WTC11 (cell line): ENCODE results near the gene TAF1D. TPM values are rescaled to one million over a fixed set of nuclear protein-coding genes. Genes with fewer than 3 reads are reported as not detected.

Experiments
- ATF6 ChIP-seq: sonication (generic); formaldehyde crosslinking; IDR thresholded peaks from 2 replicates; pipeline ENCODE4 v1.8.1; 2023; ENCODE audit warnings: mild to moderate bottlenecking, missing genetic modification reagents
- CBFB ChIP-seq: sonication (generic); formaldehyde crosslinking; IDR thresholded peaks from 2 replicates; pipeline ENCODE4 v1.8.1; 2022; ENCODE audit warnings: mild to moderate bottlenecking, low read depth, missing genetic modification reagents
- CREB1 ChIP-seq: sonication (generic); formaldehyde crosslinking; IDR thresholded peaks from 2 replicates; pipeline ENCODE4 v1.8.0; 2023; ENCODE audit warnings: mild to moderate bottlenecking, missing genetic modification reagents
- E2F1 ChIP-seq: sonication (generic); formaldehyde crosslinking; IDR thresholded peaks from 2 replicates; pipeline ENCODE4 v1.8.0; 2022; ENCODE audit warnings: mild to moderate bottlenecking, missing genetic modification reagents
- GRHL2 ChIP-seq: fragments of 250-450 bp; sonication (Bioruptor Pico); IDR thresholded peaks from 2 replicates; pipeline ENCODE4 v1.8.0; 2022; ENCODE audit warnings: mild to moderate bottlenecking, moderate library complexity; ENCODE audit not compliant: insufficient replicate concordance, severe bottlenecking
- JUN ChIP-seq: sonication (generic); formaldehyde crosslinking; IDR thresholded peaks from 2 replicates; pipeline ENCODE4 v1.8.0; 2023; ENCODE audit warnings: mild to moderate bottlenecking, missing genetic modification reagents
- MLX ChIP-seq: sonication (generic); formaldehyde crosslinking; IDR thresholded peaks from 2 replicates; pipeline ENCODE4 v1.8.1; 2023; ENCODE audit warnings: mild to moderate bottlenecking, missing genetic modification reagents, moderate library complexity
- NFATC4 ChIP-seq: fragments of 250-450 bp; sonication (Bioruptor Pico); IDR thresholded peaks from 2 replicates; pipeline ENCODE4 v1.9.0; 2021; ENCODE audit warnings: mild to moderate bottlenecking
- OVOL2 ChIP-seq: fragments of 250-450 bp; sonication (Bioruptor Pico); IDR thresholded peaks from 2 replicates; pipeline ENCODE4 v1.9.0; 2021; ENCODE audit warnings: mild to moderate bottlenecking, borderline replicate concordance
- SMAD3 ChIP-seq: sonication (generic); formaldehyde crosslinking; IDR thresholded peaks from 2 replicates; pipeline ENCODE4 v1.8.0; 2022; ENCODE audit warnings: missing genetic modification reagents, mild to moderate bottlenecking, borderline replicate concordance
- SMAD4 ChIP-seq: sonication (generic); formaldehyde crosslinking; IDR thresholded peaks from 2 replicates; pipeline ENCODE4 v1.8.0; 2022; ENCODE audit warnings: mild to moderate bottlenecking, missing genetic modification reagents
- TEAD4 ChIP-seq: sonication (generic); formaldehyde crosslinking; IDR thresholded peaks from 2 replicates; pipeline ENCODE4 v1.8.0; 2022; ENCODE audit warnings: mild to moderate bottlenecking, missing genetic modification reagents
- USF1 ChIP-seq: sonication (generic); formaldehyde crosslinking; IDR thresholded peaks from 2 replicates; pipeline ENCODE4 v1.8.0; 2022; ENCODE audit warnings: mild to moderate bottlenecking, missing genetic modification reagents
- ZNF138 ChIP-seq: sonication (generic); formaldehyde crosslinking; conservative IDR thresholded peaks from 2 replicates; pipeline ENCODE4 v1.8.1; 2022; ENCODE audit warnings: mild to moderate bottlenecking, moderate library complexity, missing genetic modification reagents
- ZNF396 ChIP-seq: fragments of 250-450 bp; sonication (Bioruptor Pico); IDR thresholded peaks from 2 replicates; pipeline ENCODE4 v1.8.0; 2021; ENCODE audit warnings: mild to moderate bottlenecking, moderate library complexity, borderline replicate concordance
- ZNF416 ChIP-seq: fragments of 250-450 bp; sonication (Bioruptor Pico); IDR thresholded peaks from 2 replicates; pipeline ENCODE4 v1.9.0; 2021; ENCODE audit warnings: mild to moderate bottlenecking, inconsistent platforms
- ZNF425 ChIP-seq: fragments of 250-450 bp; sonication (Bioruptor Pico); conservative IDR thresholded peaks from 2 replicates; pipeline ENCODE4 v1.9.0; 2021; ENCODE audit warnings: mild to moderate bottlenecking
- total RNA-seq: library from RNA; stranded (reverse); gene quantifications from 3 replicates; pipeline ENCODE4 v1.2.3, GENCODE V29; 2021
- TF ChIP-seq, protein P1 (sequence below): fragments of 250-450 bp; sonication (Bioruptor Pico); IDR thresholded peaks from 2 replicates; pipeline ENCODE4 v1.8.0; 2021; ENCODE audit warnings: mild to moderate bottlenecking
- TF ChIP-seq, protein P2 (sequence below): fragments of 250-450 bp; sonication (Bioruptor Pico); IDR thresholded peaks from 2 replicates; pipeline ENCODE4 v1.9.0; 2021; ENCODE audit warnings: mild to moderate bottlenecking, borderline replicate concordance
- TF ChIP-seq, protein P3 (sequence below): sonication (generic); formaldehyde crosslinking; IDR thresholded peaks from 2 replicates; pipeline ENCODE4 v1.8.0; 2023; ENCODE audit warnings: mild to moderate bottlenecking, missing genetic modification reagents

The TAF1D gene
- total RNA-seq, 1 experiment from 2014 or later: 223 TPM

- TF ChIP-seq JUN (CRISPR knock-in tag) (peak; percentile 74; the same call in 1 of the 2 replicates), ZNF425 (no peak), GRHL2 (no peak), CREB1 (CRISPR knock-in tag) (no peak), ZNF138 (CRISPR knock-in tag) (no peak), OVOL2 (CRISPR knock-in tag) (no peak), SMAD4 (CRISPR knock-in tag) (no peak), SMAD3 (CRISPR knock-in tag) (0 out of 2 replicates have a peak, but pooled peaks have one; percentile 61), ATF6 (no peak), USF1 (CRISPR knock-in tag) (0 out of 2 replicates have a peak, but pooled peaks have one; percentile 13), E2F1 (CRISPR knock-in tag) (peak; percentile 82; the same call in 1 of the 2 replicates), MLX (peak; percentile 46; the same call in 1 of the 2 replicates), ZNF396 (CRISPR knock-in tag) (no peak), CBFB (CRISPR knock-in tag) (no peak), NFATC4 (CRISPR knock-in tag) (no peak), ZNF416 (CRISPR knock-in tag) (no peak), TEAD4 (CRISPR knock-in tag) (no peak; the same call in 1 of the 2 replicates)
- TF ChIP-seq, protein P1, sequence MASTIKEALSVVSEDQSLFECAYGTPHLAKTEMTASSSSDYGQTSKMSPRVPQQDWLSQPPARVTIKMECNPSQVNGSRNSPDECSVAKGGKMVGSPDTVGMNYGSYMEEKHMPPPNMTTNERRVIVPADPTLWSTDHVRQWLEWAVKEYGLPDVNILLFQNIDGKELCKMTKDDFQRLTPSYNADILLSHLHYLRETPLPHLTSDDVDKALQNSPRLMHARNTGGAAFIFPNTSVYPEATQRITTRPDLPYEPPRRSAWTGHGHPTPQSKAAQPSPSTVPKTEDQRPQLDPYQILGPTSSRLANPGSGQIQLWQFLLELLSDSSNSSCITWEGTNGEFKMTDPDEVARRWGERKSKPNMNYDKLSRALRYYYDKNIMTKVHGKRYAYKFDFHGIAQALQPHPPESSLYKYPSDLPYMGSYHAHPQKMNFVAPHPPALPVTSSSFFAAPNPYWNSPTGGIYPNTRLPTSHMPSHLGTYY: 0 out of 2 replicates have a peak, but pooled peaks have one; percentile 8
- TF ChIP-seq, protein P2, sequence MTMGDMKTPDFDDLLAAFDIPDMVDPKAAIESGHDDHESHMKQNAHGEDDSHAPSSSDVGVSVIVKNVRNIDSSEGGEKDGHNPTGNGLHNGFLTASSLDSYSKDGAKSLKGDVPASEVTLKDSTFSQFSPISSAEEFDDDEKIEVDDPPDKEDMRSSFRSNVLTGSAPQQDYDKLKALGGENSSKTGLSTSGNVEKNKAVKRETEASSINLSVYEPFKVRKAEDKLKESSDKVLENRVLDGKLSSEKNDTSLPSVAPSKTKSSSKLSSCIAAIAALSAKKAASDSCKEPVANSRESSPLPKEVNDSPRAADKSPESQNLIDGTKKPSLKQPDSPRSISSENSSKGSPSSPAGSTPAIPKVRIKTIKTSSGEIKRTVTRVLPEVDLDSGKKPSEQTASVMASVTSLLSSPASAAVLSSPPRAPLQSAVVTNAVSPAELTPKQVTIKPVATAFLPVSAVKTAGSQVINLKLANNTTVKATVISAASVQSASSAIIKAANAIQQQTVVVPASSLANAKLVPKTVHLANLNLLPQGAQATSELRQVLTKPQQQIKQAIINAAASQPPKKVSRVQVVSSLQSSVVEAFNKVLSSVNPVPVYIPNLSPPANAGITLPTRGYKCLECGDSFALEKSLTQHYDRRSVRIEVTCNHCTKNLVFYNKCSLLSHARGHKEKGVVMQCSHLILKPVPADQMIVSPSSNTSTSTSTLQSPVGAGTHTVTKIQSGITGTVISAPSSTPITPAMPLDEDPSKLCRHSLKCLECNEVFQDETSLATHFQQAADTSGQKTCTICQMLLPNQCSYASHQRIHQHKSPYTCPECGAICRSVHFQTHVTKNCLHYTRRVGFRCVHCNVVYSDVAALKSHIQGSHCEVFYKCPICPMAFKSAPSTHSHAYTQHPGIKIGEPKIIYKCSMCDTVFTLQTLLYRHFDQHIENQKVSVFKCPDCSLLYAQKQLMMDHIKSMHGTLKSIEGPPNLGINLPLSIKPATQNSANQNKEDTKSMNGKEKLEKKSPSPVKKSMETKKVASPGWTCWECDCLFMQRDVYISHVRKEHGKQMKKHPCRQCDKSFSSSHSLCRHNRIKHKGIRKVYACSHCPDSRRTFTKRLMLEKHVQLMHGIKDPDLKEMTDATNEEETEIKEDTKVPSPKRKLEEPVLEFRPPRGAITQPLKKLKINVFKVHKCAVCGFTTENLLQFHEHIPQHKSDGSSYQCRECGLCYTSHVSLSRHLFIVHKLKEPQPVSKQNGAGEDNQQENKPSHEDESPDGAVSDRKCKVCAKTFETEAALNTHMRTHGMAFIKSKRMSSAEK (CRISPR knock-in tag): no peak
- TF ChIP-seq, protein P3, sequence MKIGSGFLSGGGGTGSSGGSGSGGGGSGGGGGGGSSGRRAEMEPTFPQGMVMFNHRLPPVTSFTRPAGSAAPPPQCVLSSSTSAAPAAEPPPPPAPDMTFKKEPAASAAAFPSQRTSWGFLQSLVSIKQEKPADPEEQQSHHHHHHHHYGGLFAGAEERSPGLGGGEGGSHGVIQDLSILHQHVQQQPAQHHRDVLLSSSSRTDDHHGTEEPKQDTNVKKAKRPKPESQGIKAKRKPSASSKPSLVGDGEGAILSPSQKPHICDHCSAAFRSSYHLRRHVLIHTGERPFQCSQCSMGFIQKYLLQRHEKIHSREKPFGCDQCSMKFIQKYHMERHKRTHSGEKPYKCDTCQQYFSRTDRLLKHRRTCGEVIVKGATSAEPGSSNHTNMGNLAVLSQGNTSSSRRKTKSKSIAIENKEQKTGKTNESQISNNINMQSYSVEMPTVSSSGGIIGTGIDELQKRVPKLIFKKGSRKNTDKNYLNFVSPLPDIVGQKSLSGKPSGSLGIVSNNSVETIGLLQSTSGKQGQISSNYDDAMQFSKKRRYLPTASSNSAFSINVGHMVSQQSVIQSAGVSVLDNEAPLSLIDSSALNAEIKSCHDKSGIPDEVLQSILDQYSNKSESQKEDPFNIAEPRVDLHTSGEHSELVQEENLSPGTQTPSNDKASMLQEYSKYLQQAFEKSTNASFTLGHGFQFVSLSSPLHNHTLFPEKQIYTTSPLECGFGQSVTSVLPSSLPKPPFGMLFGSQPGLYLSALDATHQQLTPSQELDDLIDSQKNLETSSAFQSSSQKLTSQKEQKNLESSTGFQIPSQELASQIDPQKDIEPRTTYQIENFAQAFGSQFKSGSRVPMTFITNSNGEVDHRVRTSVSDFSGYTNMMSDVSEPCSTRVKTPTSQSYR (CRISPR knock-in tag): peak; percentile 71; the same call in 1 of the 2 replicates
Measured at GRCh38 chr11:93784145-93784934, 43.0 kb upstream of the TAF1D start, which contains the start of gene MED17 (continued).
